ENCODE results near the gene SP4. TPM values are rescaled to one million over a fixed set of nuclear protein-coding genes. Genes with fewer than 3 reads are reported as not detected.

The SP4 gene
- total and polyA plus RNA-seq, 2 experiments from 2014 or later = 1.4 to 7.5 TPM

GRCh38 chr7:21401944-21402343 lies 25.9 kb upstream of the SP4 start:
- H3K9me3 ChIP-seq (ENCODE audit: low read depth) = no peaks in the 10 kb centered on the region
- H4K20me1 ChIP-seq (ENCODE audit: insufficient read depth, poor library complexity, severe bottlenecking) = no peaks in the 10 kb centered on the region
- no peaks in the 10 kb centered on the region for H3K36me3 ChIP-seq (replicated peaks; ENCODE audit: insufficient read depth, low read depth)
- DNase-seq (ENCODE audit: low spot score) = no peak
- H3K4me1 ChIP-seq (ENCODE audit: insufficient read depth) = no peaks in the 10 kb centered on the region
- no peaks in the 10 kb centered on the region for H3K79me2 ChIP-seq
- H3K4me2 ChIP-seq = no peak overlapping the region
- H3K27me3 ChIP-seq = no peaks in the 10 kb centered on the region
- H3K9me2 ChIP-seq (replicated peaks; ENCODE audit: insufficient read depth) = no peaks in the 10 kb centered on the region
- 91% methylated on average over 5 of the region's 5 CpGs for WGBS (ENCODE audit: low lambda C conversion rate, missing lambda C conversion rate)
- TF ChIP-seq EZH2 (IDR thresholded peaks at IDR 0.05; ENCODE audit: borderline replicate concordance) = no peak
- no peak for TF ChIP-seq CTCF (IDR thresholded peaks at IDR 0.05; ENCODE audit: poor library complexity)
- no peak for TF ChIP-seq EZH2phosphoT487 (IDR thresholded peaks at IDR 0.05; ENCODE audit: low read depth, severe bottlenecking, unreplicated experiment)
- H3K27ac ChIP-seq = no peak overlapping the region
- no peak overlapping the region for H3K4me3 ChIP-seq
- H2AFZ ChIP-seq = no peak overlapping the region

GRCh38 chr7:21407796-21408480 lies 19.9 kb upstream of the SP4 start:
- no peak overlapping the region for H3K27ac ChIP-seq
- H3K9me3 ChIP-seq (ENCODE audit: low read depth) = no peaks in the 10 kb centered on the region
- TF ChIP-seq EZH2 (IDR thresholded peaks at IDR 0.05; ENCODE audit: borderline replicate concordance) (no peak), CTCF (IDR thresholded peaks at IDR 0.05; ENCODE audit: poor library complexity) (no peak), EZH2phosphoT487 (IDR thresholded peaks at IDR 0.05; ENCODE audit: low read depth, severe bottlenecking, unreplicated experiment) (no peak)
- H3K27me3 ChIP-seq = peaks cover 5% of the 10 kb centered on the region
- no peak overlapping the region for H3K4me2 ChIP-seq
- no peak overlapping the region for H2AFZ ChIP-seq
- no peaks in the 10 kb centered on the region for H4K20me1 ChIP-seq (ENCODE audit: insufficient read depth, poor library complexity, severe bottlenecking)
- no peaks in the 10 kb centered on the region for H3K9me2 ChIP-seq (replicated peaks; ENCODE audit: insufficient read depth)
- no peaks in the 10 kb centered on the region for H3K4me1 ChIP-seq (ENCODE audit: insufficient read depth)
- no peaks in the 10 kb centered on the region for H3K36me3 ChIP-seq (replicated peaks; ENCODE audit: insufficient read depth, low read depth)
- no peak overlapping the region for H3K4me3 ChIP-seq
- 81% methylated on average over 4 of the region's 4 CpGs for WGBS (ENCODE audit: low lambda C conversion rate, missing lambda C conversion rate)
- H3K79me2 ChIP-seq = no peaks in the 10 kb centered on the region
- DNase-seq (ENCODE audit: low spot score) = no peak

GRCh38 chr7:21408481-21408820 lies 19.4 kb upstream of the SP4 start:
- no peaks in the 10 kb centered on the region for H3K79me2 ChIP-seq
- H3K27me3 ChIP-seq = peaks cover 5% of the 10 kb centered on the region
- WGBS (ENCODE audit: low lambda C conversion rate, missing lambda C conversion rate) = 94% methylated on average over 3 of the region's 3 CpGs
- no peak for DNase-seq (ENCODE audit: low spot score)
- no peak for TF ChIP-seq EZH2 (IDR thresholded peaks at IDR 0.05; ENCODE audit: borderline replicate concordance)
- H3K9me2 ChIP-seq (replicated peaks; ENCODE audit: insufficient read depth) = no peaks in the 10 kb centered on the region
- no peaks in the 10 kb centered on the region for H3K9me3 ChIP-seq (ENCODE audit: low read depth)
- H3K4me1 ChIP-seq (ENCODE audit: insufficient read depth) = no peaks in the 10 kb centered on the region
- H3K4me3 ChIP-seq = no peak overlapping the region
- no peak overlapping the region for H2AFZ ChIP-seq
- no peaks in the 10 kb centered on the region for H4K20me1 ChIP-seq (ENCODE audit: insufficient read depth, poor library complexity, severe bottlenecking)
- no peak overlapping the region for H3K4me2 ChIP-seq
- H3K36me3 ChIP-seq (replicated peaks; ENCODE audit: insufficient read depth, low read depth) = no peaks in the 10 kb centered on the region
- H3K27ac ChIP-seq = no peak overlapping the region

- H3K79me2 ChIP-seq = no peaks in the 10 kb centered on the region
- H3K27ac ChIP-seq = no peak overlapping the region
- no peaks in the 10 kb centered on the region for H3K9me2 ChIP-seq (replicated peaks; ENCODE audit: insufficient read depth)
- peaks cover 5% of the 10 kb centered on the region for H3K27me3 ChIP-seq
- no peak overlapping the region for H3K4me2 ChIP-seq
- DNase-seq (ENCODE audit: low spot score) = no peak
- no peak overlapping the region for H2AFZ ChIP-seq
- no peak overlapping the region for H3K4me3 ChIP-seq
- no peaks in the 10 kb centered on the region for H3K9me3 ChIP-seq (ENCODE audit: low read depth)
- TF ChIP-seq EZH2 (IDR thresholded peaks at IDR 0.05; ENCODE audit: borderline replicate concordance) = no peak
- TF ChIP-seq CTCF (IDR thresholded peaks at IDR 0.05; ENCODE audit: poor library complexity) = no peak
- no peak for TF ChIP-seq EZH2phosphoT487 (IDR thresholded peaks at IDR 0.05; ENCODE audit: low read depth, severe bottlenecking, unreplicated experiment)
- no peaks in the 10 kb centered on the region for H4K20me1 ChIP-seq (ENCODE audit: insufficient read depth, poor library complexity, severe bottlenecking)
- no peaks in the 10 kb centered on the region for H3K4me1 ChIP-seq (ENCODE audit: insufficient read depth)
- 88% methylated on average over 1 of the region's 1 CpG for WGBS (ENCODE audit: low lambda C conversion rate, missing lambda C conversion rate)
- no peaks in the 10 kb centered on the region for H3K36me3 ChIP-seq (replicated peaks; ENCODE audit: insufficient read depth, low read depth)
Observed at GRCh38 chr7:21412410-21412851, 15.5 kb upstream of the SP4 start.
